ENCODE data around the gene FOXP1.

The FOXP1 gene

DNA sequence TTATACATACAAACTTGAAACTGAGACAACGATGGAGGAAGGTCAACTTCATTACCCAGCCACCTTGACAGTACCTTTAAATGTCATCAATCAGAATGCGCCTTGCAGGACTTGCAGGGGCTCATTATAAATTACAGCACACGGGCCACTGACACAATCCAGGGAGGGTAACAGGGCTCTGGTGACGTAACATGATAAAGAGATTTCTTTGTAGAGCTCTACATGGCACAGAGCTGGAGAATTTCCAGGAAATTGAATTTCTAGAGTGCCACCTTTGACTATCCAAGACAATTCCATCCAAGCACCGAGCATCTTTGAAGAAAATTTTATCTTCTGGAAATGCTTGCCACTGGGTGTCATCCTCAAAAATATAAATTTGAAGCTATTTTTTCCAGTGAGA is 486.0 kb downstream of the FOXP1 start:
- TF ChIP-seq, protein P1, sequence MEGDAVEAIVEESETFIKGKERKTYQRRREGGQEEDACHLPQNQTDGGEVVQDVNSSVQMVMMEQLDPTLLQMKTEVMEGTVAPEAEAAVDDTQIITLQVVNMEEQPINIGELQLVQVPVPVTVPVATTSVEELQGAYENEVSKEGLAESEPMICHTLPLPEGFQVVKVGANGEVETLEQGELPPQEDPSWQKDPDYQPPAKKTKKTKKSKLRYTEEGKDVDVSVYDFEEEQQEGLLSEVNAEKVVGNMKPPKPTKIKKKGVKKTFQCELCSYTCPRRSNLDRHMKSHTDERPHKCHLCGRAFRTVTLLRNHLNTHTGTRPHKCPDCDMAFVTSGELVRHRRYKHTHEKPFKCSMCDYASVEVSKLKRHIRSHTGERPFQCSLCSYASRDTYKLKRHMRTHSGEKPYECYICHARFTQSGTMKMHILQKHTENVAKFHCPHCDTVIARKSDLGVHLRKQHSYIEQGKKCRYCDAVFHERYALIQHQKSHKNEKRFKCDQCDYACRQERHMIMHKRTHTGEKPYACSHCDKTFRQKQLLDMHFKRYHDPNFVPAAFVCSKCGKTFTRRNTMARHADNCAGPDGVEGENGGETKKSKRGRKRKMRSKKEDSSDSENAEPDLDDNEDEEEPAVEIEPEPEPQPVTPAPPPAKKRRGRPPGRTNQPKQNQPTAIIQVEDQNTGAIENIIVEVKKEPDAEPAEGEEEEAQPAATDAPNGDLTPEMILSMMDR (IDR thresholded peaks at IDR 0.05; ENCODE audit: low read depth, low read length, missing control alignments) = no peak
- H3K4me3 ChIP-seq (ENCODE audit: low read depth, low read length) = no peak overlapping the region
- no peak for DNase-seq (ENCODE audit: low read depth)

DNA sequence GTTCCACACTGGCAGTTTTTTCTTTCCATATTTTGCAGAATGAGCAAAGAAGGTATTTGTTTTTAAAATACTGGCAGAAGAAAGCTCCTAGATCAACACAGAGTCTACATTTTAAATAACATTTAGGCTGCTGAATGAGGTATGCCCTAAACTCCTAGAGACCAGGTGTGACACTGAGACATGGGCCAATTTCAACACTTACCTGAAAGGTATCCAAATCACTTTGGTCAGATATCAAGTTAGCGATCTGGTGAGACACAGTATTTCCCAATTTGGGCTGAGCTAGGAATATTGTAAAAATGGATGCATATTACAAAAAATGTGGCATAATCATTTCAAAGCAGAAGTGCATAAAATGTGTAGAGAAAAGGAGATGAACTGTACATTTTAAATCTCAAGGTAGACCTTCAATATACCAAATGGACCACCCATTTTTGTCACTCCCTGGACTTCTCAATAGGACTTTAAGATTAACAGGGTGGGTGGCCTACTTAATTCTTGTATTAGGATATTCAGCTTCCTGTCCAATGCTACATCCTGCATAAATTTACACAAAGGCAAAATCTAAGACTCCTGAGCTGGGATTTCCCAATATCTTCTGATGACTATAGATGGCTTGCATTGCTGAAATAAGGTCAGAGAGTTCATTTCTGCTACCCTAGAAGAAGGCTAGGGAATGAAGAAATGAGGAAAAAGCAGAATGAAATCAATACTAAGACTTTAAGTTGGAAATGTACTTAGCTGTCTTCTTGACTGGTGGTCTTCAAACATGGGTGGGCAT is 487.8 kb downstream of the FOXP1 start:
- H3K4me3 ChIP-seq (ENCODE audit: low read depth, low read length) = no peak overlapping the region
- DNase-seq (ENCODE audit: low read depth) = no peak
- TF ChIP-seq, protein P1 (IDR thresholded peaks at IDR 0.05; ENCODE audit: low read depth, low read length, missing control alignments) = no peak

DNA sequence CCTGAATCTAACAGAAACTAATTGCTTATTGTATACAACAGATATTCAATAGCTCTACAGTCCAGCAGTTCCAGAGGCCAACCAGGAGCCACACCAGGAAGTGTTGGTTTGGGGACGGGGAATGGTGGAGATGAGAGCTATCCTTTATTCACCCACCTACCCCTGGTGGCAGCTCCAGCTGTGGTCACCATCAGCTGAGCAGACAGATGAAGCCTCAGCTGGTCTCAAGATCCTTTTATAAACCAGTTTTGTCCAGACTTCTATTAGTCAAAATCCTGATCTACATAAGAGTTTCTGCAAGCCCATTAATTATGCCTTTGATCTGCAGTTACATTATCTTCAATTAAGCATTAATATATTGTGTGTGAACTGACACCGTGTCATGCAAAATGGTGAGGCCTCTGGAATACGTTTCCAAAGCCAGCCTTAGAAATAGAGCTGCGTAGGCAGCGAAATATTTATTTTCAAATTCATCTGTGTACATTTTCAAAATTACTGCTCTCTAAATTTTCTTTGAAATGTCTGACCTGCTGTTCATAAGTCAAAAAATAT is 488.8 kb downstream of the FOXP1 start:
- no peak for DNase-seq (ENCODE audit: low read depth)
- H3K4me3 ChIP-seq (ENCODE audit: low read depth, low read length) = no peak overlapping the region
- TF ChIP-seq, protein P1 (IDR thresholded peaks at IDR 0.05; ENCODE audit: low read depth, low read length, missing control alignments) = no peak

DNA sequence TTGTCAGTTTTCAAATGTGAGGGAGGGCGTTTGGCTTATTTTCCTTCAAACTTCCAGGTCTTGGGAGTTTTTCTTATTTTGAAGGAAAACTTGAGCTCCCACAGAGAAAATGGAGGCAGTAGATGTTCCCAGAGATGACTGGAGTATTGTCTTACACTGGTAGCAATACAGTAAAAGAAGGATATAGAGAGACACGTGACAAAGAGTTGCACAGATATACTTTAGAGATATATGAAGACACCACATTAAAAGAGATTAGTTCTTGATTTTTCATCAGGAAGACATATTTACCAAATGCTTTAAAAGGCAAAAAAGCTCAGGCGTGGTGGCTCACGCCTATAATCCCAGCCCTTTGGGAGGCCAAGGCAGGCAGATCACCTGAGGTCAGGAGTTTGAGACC is 490.9 kb downstream of the FOXP1 start:
- H3K4me3 ChIP-seq (ENCODE audit: low read depth, low read length) = no peak overlapping the region
- TF ChIP-seq, protein P1 (IDR thresholded peaks at IDR 0.05; ENCODE audit: low read depth, low read length, missing control alignments) = no peak
- DNase-seq (ENCODE audit: low read depth) = no peak

DNA sequence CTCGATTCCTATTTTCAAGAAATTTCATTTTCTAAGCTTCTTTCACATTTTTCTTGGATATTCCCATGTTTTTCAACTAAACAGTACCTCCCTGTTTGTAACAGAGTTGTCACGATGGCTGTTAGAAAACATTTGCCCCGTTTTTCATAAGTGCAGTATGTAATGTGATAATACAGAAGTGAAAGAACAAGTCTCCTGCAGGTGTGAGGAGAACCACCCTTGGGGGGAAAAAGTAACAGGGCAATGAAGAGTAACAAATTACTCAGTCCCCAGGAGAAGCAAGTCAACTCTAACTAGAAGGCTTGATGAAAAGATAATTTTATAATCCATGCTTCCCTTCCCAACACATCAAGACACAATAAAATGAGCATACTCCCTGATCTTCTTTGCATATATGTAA is 493.3 kb downstream of the FOXP1 start:
- TF ChIP-seq, protein P1 (IDR thresholded peaks at IDR 0.05; ENCODE audit: low read depth, low read length, missing control alignments) = no peak
- no peak for DNase-seq (ENCODE audit: low read depth)
- H3K4me3 ChIP-seq (ENCODE audit: low read depth, low read length) = no peak overlapping the region

DNA sequence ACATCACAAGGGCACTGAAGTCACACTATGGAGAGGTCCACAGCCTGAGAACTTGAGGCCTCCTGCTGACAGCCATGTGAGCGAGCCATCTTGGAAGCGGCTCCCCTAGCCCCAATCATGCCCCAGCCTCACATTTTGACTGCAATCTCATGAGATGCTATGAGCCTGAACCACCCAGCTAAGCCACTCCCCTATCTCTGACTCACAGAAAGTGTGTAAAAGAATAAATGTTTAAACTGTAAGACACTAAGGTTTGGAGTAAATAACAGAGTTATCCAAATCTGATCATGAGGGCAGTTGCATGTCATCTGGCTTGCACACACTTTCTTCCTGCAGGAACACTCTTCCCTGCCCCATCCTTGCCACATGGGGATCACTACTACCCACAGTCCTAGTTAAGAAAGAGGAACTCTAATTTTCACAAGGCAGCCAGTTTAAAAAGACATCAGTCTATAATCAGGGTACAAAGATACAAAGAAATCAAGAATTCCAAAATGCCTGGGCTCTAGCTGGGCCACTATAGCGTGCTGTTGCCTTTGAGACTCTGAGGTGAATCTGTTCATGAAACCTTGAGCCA is 494.2 kb downstream of the FOXP1 start:
- no peak overlapping the region for H3K4me3 ChIP-seq (ENCODE audit: low read depth, low read length)

More for the DNA sequence above, 494.2 kb downstream of the FOXP1 start:
- TF ChIP-seq, protein P1 (IDR thresholded peaks at IDR 0.05; ENCODE audit: low read depth, low read length, missing control alignments) = no peak
- DNase-seq (ENCODE audit: low read depth) = no peak

Data from GM12864 (cell line).